GM12878 (cell line): ENCODE measurements around the gene NAA15. TPM values are rescaled to one million over a fixed set of nuclear protein-coding genes. Genes with fewer than 3 reads are reported as not detected.

Experiments used
- ATAC-seq: fragments of 200-7000 bp; cut with Tn5 transposase; 3 replicates; pipeline ENCODE4 v1.9.1; 2020; ENCODE audit warnings: mild to moderate bottlenecking, moderate library complexity
- BruUV-seq: library from RNA; stranded (reverse); fragments of 400-500 nt; replicated peaks from 2 replicates; lab custom pipeline; 2021; lab: Mats Ljungman, UMichigan
- CTCF ChIA-PET: fragments of 300-600 bp; sonication (Branson Sonifier 250); formaldehyde crosslinking; extraction: SDS; loops from one replicate; lab custom pipeline; 2021; ENCODE audit warnings: inconsistent platforms; lab: Yijun Ruan, JAX
- POLR2A ChIA-PET: fragments of 350-600 bp; formaldehyde crosslinking; extraction: SDS; loops from one replicate; lab custom pipeline; 2021; ENCODE audit warnings: inconsistent platforms; lab: Charles Lee
- RAD21 ChIA-PET: fragments of 300-600 bp; sonication (Branson Sonifier 250); formaldehyde crosslinking; loops from one replicate; lab custom pipeline; 2023; ENCODE audit warnings: antibody characterized with exemption; ENCODE audit not compliant: unreplicated experiment; lab: Charles Lee
- SMC1A ChIA-PET: fragments of 300-600 bp; sonication (Branson Sonifier 250); formaldehyde crosslinking; loops from one replicate; lab custom pipeline; 2023; ENCODE audit not compliant: unreplicated experiment, uncharacterized antibody; lab: Charles Lee
- DNase-seq: peaks from one replicate; pipeline ENCODE4 v3.0.0-alpha.2; 2011; ENCODE audit warnings: low read depth, low spot score
- FAIRE-seq: peaks from 3 replicates; lab custom pipeline; 2011; peaks lifted over from hg19 to GRCh38; lab: Jason Lieb, UNC
- H2AFZ ChIP-seq: 2 replicates; pipeline ENCODE4 v1.6.0; 2011; ENCODE audit warnings: low read depth, low read length, control low read depth; ENCODE audit not compliant: control insufficient read depth
- H3K27ac ChIP-seq: 2 replicates; pipeline ENCODE4 v1.5.1; 2011; ENCODE audit warnings: control low read depth; ENCODE audit not compliant: control insufficient read depth, insufficient read depth
- H3K27me3 ChIP-seq, 2 experiments: replicated peaks in 1 of 2; 2 replicates each; pipeline versions ENCODE4 v1.6.0 to v1.6.1; 2011; ENCODE audit warnings: low read length in 1 of 2; ENCODE audit not compliant: control insufficient read depth in 2 of 2, insufficient read depth in 2 of 2
- H3K36me3 ChIP-seq, 2 experiments: 2 replicates each; pipeline ENCODE4 v1.5.1; 2011; ENCODE audit warnings: low read length in 1 of 2; ENCODE audit not compliant: control insufficient read depth in 2 of 2, insufficient read depth in 2 of 2
- H3K4me1 ChIP-seq: 2 replicates; pipeline ENCODE4 v1.6.1; 2011; ENCODE audit warnings: mild to moderate bottlenecking, low read length, moderate library complexity, mixed read lengths; ENCODE audit not compliant: control insufficient read depth, insufficient read depth
- H3K4me2 ChIP-seq: 2 replicates; pipeline ENCODE4 v1.6.0; 2011; ENCODE audit warnings: control low read depth; ENCODE audit not compliant: control insufficient read depth, insufficient read depth
- H3K4me3 ChIP-seq: fragments of 200-600 bp; sonication (generic); 2 replicates; pipeline ENCODE4 v1.5.1; 2016
- H3K79me2 ChIP-seq: 2 replicates; pipeline ENCODE4 v1.6.0; 2011; ENCODE audit warnings: low read length; ENCODE audit not compliant: control insufficient read depth, insufficient read depth
- H3K9ac ChIP-seq: 2 replicates; pipeline ENCODE4 v1.8.0; 2011; ENCODE audit warnings: low read length, control low read depth, mixed read lengths; ENCODE audit not compliant: control insufficient read depth, insufficient read depth
- H3K9me3 ChIP-seq: replicated peaks from 3 replicates; pipeline ENCODE4 v1.5.1; 2011; ENCODE audit warnings: mild to moderate bottlenecking, low read length; ENCODE audit not compliant: control insufficient read depth, insufficient read depth
- H4K20me1 ChIP-seq: 2 replicates; pipeline ENCODE4 v1.6.0; 2011; ENCODE audit not compliant: control insufficient read depth, insufficient read depth
- CBX5 ChIP-seq: sonication (generic); IDR thresholded peaks from 2 replicates; pipeline ENCODE4 v1.6.1; 2016; ENCODE audit warnings: low read depth, moderate library complexity, mild to moderate bottlenecking, inconsistent platforms
- CREM ChIP-seq: IDR thresholded peaks from 2 replicates; pipeline ENCODE4 v1.6.1; 2014; ENCODE audit warnings: antibody characterized with exemption, low read depth
- GATAD2B ChIP-seq: fragments of 450-650 bp; conservative IDR thresholded peaks from 2 replicates; pipeline ENCODE4 v1.6.1; 2017; ENCODE audit warnings: low read depth, mild to moderate bottlenecking, moderate library complexity
- IRF4 ChIP-seq: IDR thresholded peaks from 2 replicates; pipeline ENCODE4 v1.6.1; 2011; ENCODE audit warnings: low read depth, low read length
- LARP7 ChIP-seq: fragments of 450-650 bp; IDR thresholded peaks from 2 replicates; pipeline ENCODE4 v1.6.1; 2017; ENCODE audit warnings: mild to moderate bottlenecking
- POLR2A ChIP-seq: IDR thresholded peaks from 2 replicates; pipeline ENCODE4 v1.6.1; 2011; ENCODE audit warnings: low read depth, mild to moderate bottlenecking, low read length
- POLR2AphosphoS2 ChIP-seq: IDR thresholded peaks from 2 replicates; pipeline ENCODE4 v1.6.1; 2011; ENCODE audit warnings: low read depth, mild to moderate bottlenecking, low read length, improper control_type of control experiment, moderate library complexity
- POLR2AphosphoS5 ChIP-seq: IDR thresholded peaks from 2 replicates; pipeline ENCODE4 v1.6.1; 2011; ENCODE audit warnings: mild to moderate bottlenecking, low read length, inconsistent platforms
- RAD21 ChIP-seq: IDR thresholded peaks from 2 replicates; pipeline ENCODE4 v1.6.1; 2011; ENCODE audit warnings: mild to moderate bottlenecking, low read depth, low read length, moderate library complexity; ENCODE audit not compliant: insufficient read depth
- ZNF217 ChIP-seq: fragments of 450-650 bp; IDR thresholded peaks from 2 replicates; pipeline ENCODE4 v1.6.1; 2017; ENCODE audit warnings: antibody characterized with exemption, mild to moderate bottlenecking
- ZNF274 ChIP-seq: IDR thresholded peaks from one replicate; pipeline ENCODE4 v1.8.0; 2011; ENCODE audit not compliant: insufficient read length, insufficient read depth
- ZNF384 ChIP-seq: IDR thresholded peaks from 2 replicates; pipeline ENCODE4 v1.6.1; 2012; ENCODE audit warnings: low read depth, mild to moderate bottlenecking, low read length, improper control_type of control experiment, borderline replicate concordance
- WGBS: methylation state at CpG from one replicate; pipeline ENCODE4 v1.1.6; 2016; ENCODE audit warnings: low lambda C conversion rate; ENCODE audit not compliant: insufficient replicate concordance, insufficient coverage; ENCODE audit errors: missing lambda C conversion rate; 5-methylcytosine and 5-hydroxymethylcytosine counted together
- in situ Hi-C: fragments of 300-500 bp; cut with MboI; formaldehyde crosslinking; loops from 9 replicates; pipeline ENCODE4 v1.14.3; 2018; ENCODE audit warnings: mixed read lengths
- intact Hi-C: fragments of 100-400 bp; cut with micrococcal nuclease; formaldehyde crosslinking; loops from one replicate; pipeline ENCODE4 v1.14.2; 2022; ENCODE audit not compliant: unreplicated experiment
- polyA plus RNA-seq, 11 experiments: library from polyadenylated mRNA; depleted of rRNA in 4 of 11; unstranded in 6 of 11; stranded (reverse) in 5 of 11; fragments of >200 nt; fragmentation: Nextera tagmentation in 4 of 11; fragmentation: Illumina TruSeq in 1 of 11; extraction: Ambion mirVana in 4 of 11; extraction: Trizol in 1 of 11; gene quantifications; 1 replicate in 1 of 11; 2 replicates in 10 of 11; pipeline versions ENCODE4 v1.2.1 to v1.2.3, GENCODE V29; 2011 to 2016; ENCODE audit warnings: inconsistent platforms in 2 of 11, missing spikeins in 2 of 11, low read depth in 1 of 11
- total RNA-seq, 4 experiments: library from RNA; depleted of rRNA in 3 of 4; stranded (reverse); fragments of >200 nt in 3 of 4; fragmentation: Illumina TruSeq in 1 of 4; extraction: Trizol in 1 of 4; gene quantifications; 2 replicates each; pipeline versions ENCODE4 v1.2.1 to v1.2.3, GENCODE V29; 2013 to 2021

The NAA15 gene
- total and polyA plus RNA-seq, 10 of the 15 experiments (the other 5 are each of a cell fraction or from before 2014, with no cell fraction given) = 24.3 to 93.1 (median 51.9) TPM

DNA sequence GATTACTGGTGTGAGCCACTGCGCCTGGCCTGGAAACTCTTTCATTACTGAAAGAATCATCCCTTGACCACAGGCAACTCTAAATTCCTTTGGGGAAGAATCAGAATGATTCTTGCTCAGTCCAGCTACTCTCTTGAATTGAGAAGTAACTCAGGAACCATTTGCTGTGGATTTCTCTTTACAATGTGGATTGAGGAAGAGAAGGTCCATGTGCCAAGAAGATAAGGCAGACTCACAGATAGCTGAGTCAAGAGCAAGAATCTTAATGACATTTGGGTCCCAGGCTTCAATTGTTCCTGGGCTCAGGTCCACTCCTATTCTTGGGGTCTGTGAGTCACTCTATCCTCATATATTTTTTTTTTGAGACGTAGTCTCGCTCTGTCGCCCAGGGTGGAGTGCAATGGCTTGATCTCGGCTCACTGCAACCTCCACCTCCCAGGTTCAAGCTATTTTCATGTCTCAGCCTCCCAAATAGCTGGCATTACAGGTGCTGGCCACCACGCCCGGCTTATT lies 15.1 kb upstream of the NAA15 start:
- POLR2A ChIA-PET = no interaction called here
- CTCF ChIA-PET = no interaction called here

More for the DNA sequence above, 15.1 kb upstream of the NAA15 start:
- Histone ChIP-seq H2AFZ (no peak overlapping the region), H3K36me3 (no peaks in the 10 kb centered on the region), H3K4me3 (no peak overlapping the region), H3K4me2 (no peak overlapping the region), H3K9ac (no peak overlapping the region), H3K9me3 (peaks cover 2% of the 10 kb centered on the region; the same call in 2 of the 3 replicates), H3K4me1 (no peaks in the 10 kb centered on the region), H3K27ac (no peak overlapping the region), H4K20me1 (no peaks in the 10 kb centered on the region), H3K79me2 (no peaks in the 10 kb centered on the region), H3K27me3 (no peaks in the 10 kb centered on the region)
- intact Hi-C loops (no loop called here), in situ Hi-C loops (no loop called here)
- SMC1A ChIA-PET = interaction anchor here (2.4 kb wide), 1 partner anchor 10 kb away, joined by 13 read pairs; no protein-coding TSS in a partner anchor
- 88% methylated on average over 7 of the region's 7 CpGs for WGBS
- no TSS peak for BruUV-seq
- RAD21 ChIA-PET = no interaction called here
- FAIRE-seq = no peak
- no peak for ATAC-seq
- no peak for DNase-seq
- no peak for TF ChIP-seq RAD21
- no peak for TF ChIP-seq LARP7
- no peak for TF ChIP-seq ZNF274
- TF ChIP-seq ZNF384 = no peak
- no peak for TF ChIP-seq CREM
- TF ChIP-seq POLR2AphosphoS5 = no peak
- no peak for TF ChIP-seq GATAD2B
- TF ChIP-seq ZNF217 = no peak
- TF ChIP-seq CBX5 = no peak
- no peak for TF ChIP-seq POLR2A
- no peak for TF ChIP-seq POLR2AphosphoS2
- TF ChIP-seq IRF4 = no peak
